Osteoblast (primary cell): ENCODE results near the gene DIP2C. TPM values are rescaled to one million over a fixed set of nuclear protein-coding genes. Genes with fewer than 3 reads are reported as not detected.

Experiments
- DNase-seq: peaks from one replicate; pipeline ENCODE4 v3.0.0; 2011; ENCODE audit warnings: low spot score, mixed read lengths; ENCODE audit not compliant: insufficient read length; ENCODE audit errors: missing footprints
- H2AFZ ChIP-seq: 2 replicates; pipeline ENCODE4 v1.6.0; 2011; ENCODE audit warnings: mild to moderate bottlenecking, low read length
- H3K27ac ChIP-seq: 2 replicates; pipeline ENCODE4 v1.5.1; 2011; ENCODE audit warnings: mild to moderate bottlenecking, low read depth, low read length, moderate library complexity
- H3K27me3 ChIP-seq: 2 replicates; pipeline ENCODE4 v1.6.0; 2012; ENCODE audit warnings: mild to moderate bottlenecking, control low read depth, inconsistent platforms, low read length, moderate library complexity; ENCODE audit not compliant: insufficient read depth
- H3K36me3 ChIP-seq: 2 replicates; pipeline ENCODE4 v1.5.1; 2011; ENCODE audit warnings: mild to moderate bottlenecking, low read length, control low read depth, moderate library complexity; ENCODE audit not compliant: insufficient read depth
- H3K4me1 ChIP-seq: 2 replicates; pipeline ENCODE4 v1.5.1; 2011; ENCODE audit warnings: mild to moderate bottlenecking, low read length, control low read depth, moderate library complexity; ENCODE audit not compliant: insufficient read depth
- H3K4me2 ChIP-seq: 2 replicates; pipeline ENCODE4 v1.6.0; 2011; ENCODE audit warnings: mild to moderate bottlenecking, low read length; ENCODE audit not compliant: insufficient read depth
- H3K4me3 ChIP-seq: fragments of 200-600 bp; sonication (generic); 3 replicates; pipeline ENCODE4 v1.5.1; 2012; ENCODE audit warnings: mild to moderate bottlenecking, low read length, inconsistent platforms; ENCODE audit not compliant: insufficient read depth
- H3K79me2 ChIP-seq: 2 replicates; pipeline ENCODE4 v1.6.0; 2012; ENCODE audit warnings: mild to moderate bottlenecking, low read length, control low read depth, inconsistent platforms; ENCODE audit not compliant: insufficient read depth
- H3K9me3 ChIP-seq: 2 replicates; pipeline ENCODE4 v1.5.1; 2011; ENCODE audit warnings: low read depth, low read length, control low read depth
- H4K20me1 ChIP-seq: 2 replicates; pipeline ENCODE4 v1.6.0; 2012; ENCODE audit warnings: mild to moderate bottlenecking, low read length, control low read depth; ENCODE audit not compliant: insufficient read depth
- total RNA-seq: library from RNA; depleted of rRNA; stranded (reverse); fragments of >200 nt; gene quantifications from 2 replicates; pipeline ENCODE4 v1.2.3, GENCODE V29; 2012
- TF ChIP-seq, protein P1 (sequence below): IDR thresholded peaks from 2 replicates; pipeline ENCODE4 v1.5.1; 2011; ENCODE audit warnings: mild to moderate bottlenecking, low read depth, low read length, moderate library complexity; ENCODE audit errors: extremely low read depth

DIP2C gene
- total RNA-seq, 1 donor = 36.9 TPM

DNA sequence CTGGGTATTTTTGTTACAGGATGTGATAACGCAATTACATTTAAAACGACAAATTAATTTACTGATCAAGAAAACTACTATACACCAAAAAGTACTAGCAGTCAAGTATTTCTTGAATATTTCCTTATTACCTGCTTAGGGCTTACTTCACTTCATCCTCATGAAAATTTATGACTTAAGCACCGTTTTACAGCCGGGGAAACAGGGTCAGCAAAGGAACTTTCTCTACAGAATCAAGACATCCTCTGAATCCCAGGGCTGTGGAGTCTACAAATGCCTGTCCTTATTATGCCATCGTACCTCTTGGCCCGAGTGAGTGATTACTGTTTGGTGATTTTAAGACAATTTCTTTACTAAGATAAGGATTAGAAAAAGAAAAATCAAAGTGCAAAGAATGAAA lies 305.9 kb downstream of the DIP2C start:
- Histone ChIP-seq H2AFZ (no peak overlapping the region), H4K20me1 (peaks cover 4% of the 10 kb centered on the region), H3K9me3 (no peaks in the 10 kb centered on the region), H3K4me1 (no peaks in the 10 kb centered on the region), H3K4me2 (no peak overlapping the region), H3K36me3 (peaks cover 60% of the 10 kb centered on the region), H3K27ac (no peak overlapping the region), H3K79me2 (no peaks in the 10 kb centered on the region), H3K4me3 (no peak overlapping the region), H3K27me3 (no peaks in the 10 kb centered on the region)
- no peak for DNase-seq
- TF ChIP-seq, protein P1, sequence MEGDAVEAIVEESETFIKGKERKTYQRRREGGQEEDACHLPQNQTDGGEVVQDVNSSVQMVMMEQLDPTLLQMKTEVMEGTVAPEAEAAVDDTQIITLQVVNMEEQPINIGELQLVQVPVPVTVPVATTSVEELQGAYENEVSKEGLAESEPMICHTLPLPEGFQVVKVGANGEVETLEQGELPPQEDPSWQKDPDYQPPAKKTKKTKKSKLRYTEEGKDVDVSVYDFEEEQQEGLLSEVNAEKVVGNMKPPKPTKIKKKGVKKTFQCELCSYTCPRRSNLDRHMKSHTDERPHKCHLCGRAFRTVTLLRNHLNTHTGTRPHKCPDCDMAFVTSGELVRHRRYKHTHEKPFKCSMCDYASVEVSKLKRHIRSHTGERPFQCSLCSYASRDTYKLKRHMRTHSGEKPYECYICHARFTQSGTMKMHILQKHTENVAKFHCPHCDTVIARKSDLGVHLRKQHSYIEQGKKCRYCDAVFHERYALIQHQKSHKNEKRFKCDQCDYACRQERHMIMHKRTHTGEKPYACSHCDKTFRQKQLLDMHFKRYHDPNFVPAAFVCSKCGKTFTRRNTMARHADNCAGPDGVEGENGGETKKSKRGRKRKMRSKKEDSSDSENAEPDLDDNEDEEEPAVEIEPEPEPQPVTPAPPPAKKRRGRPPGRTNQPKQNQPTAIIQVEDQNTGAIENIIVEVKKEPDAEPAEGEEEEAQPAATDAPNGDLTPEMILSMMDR = no peak

- Histone ChIP-seq H3K4me3 (no peak overlapping the region), H3K36me3 (peaks cover 63% of the 10 kb centered on the region), H3K9me3 (no peaks in the 10 kb centered on the region), H2AFZ (no peak overlapping the region), H3K4me1 (no peaks in the 10 kb centered on the region), H3K4me2 (no peak overlapping the region), H3K79me2 (no peaks in the 10 kb centered on the region), H3K27ac (no peak overlapping the region), H4K20me1 (peaks cover 6% of the 10 kb centered on the region), H3K27me3 (no peaks in the 10 kb centered on the region)
- peak; percentile 34 for DNase-seq
- TF ChIP-seq, protein P1 = no peak
These were observed 307.7 kb downstream of the DIP2C start for GRCh38 chr10:381805-382204.

DNA sequence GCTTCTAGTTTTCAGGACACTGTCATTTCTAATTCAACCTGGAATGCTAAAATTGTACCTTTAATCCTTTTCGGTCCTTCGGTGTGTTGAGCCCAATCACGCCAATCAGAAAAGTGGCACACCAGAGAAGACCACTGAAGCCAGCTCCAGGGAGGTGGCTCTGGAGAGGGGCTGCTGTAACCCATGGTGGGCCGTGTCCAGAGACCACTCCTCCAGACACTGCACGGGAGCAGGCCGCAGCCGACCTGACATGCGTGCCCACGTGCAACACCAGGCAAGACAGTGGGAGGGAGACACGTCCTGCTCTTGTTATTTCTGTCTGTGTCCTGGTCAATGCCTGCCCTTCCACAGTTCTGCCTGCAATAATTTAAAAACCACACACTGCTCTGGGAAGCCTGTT lies 308.1 kb downstream of the DIP2C start:
- peak; percentile 21 for DNase-seq
- Histone ChIP-seq H3K4me3 (no peak overlapping the region), H3K9me3 (no peaks in the 10 kb centered on the region), H3K27ac (no peak overlapping the region), H3K4me2 (no peak overlapping the region), H3K4me1 (no peaks in the 10 kb centered on the region), H3K27me3 (no peaks in the 10 kb centered on the region), H3K36me3 (peaks cover 61% of the 10 kb centered on the region), H4K20me1 (peaks cover 6% of the 10 kb centered on the region), H3K79me2 (no peaks in the 10 kb centered on the region), H2AFZ (no peak overlapping the region)
- TF ChIP-seq, protein P1 = no peak

DNA sequence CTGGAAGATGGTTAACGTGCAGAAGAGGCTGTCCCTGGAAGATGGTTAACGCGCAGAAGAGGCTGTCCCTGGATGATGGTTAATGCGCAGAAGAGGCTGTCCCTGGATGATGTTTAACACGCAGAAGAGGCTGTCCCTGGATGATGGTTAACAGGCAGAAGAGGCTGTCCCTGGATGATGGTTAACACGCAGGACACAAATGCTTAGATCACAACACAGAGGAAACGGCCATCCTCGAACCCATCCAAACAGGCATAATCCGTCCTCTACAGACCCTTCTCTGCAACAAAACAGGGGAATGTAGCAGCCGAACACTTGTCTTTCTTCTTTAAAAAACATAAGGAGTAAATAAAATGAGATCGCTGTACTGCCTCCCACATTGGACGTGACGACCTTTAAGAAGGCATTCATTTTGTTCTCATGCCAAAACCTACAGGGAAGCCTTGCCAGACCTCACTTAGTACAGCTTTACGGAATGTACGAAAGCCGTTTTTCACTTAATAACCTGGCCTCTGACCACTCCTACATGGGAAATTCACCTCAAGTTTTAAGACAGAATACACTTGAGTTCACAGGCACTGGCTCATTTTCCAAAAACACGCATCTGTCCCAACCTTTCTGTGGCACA lies 309.0 kb downstream of the DIP2C start:
- peaks cover 6% of the 10 kb centered on the region for H4K20me1 ChIP-seq
- no peak overlapping the region for H3K27ac ChIP-seq
- H3K9me3 ChIP-seq = no peaks in the 10 kb centered on the region
- no peaks in the 10 kb centered on the region for H3K27me3 ChIP-seq
- H3K4me1 ChIP-seq = no peaks in the 10 kb centered on the region
- H3K4me3 ChIP-seq = no peak overlapping the region
- no peak overlapping the region for H3K4me2 ChIP-seq
- H2AFZ ChIP-seq = no peak overlapping the region
- no peaks in the 10 kb centered on the region for H3K79me2 ChIP-seq
- H3K36me3 ChIP-seq = peaks cover 57% of the 10 kb centered on the region
- TF ChIP-seq, protein P1 = no peak
- peak; percentile 9 for DNase-seq
